ENCODE measurements around the gene SUPT20HL1.

- TF ChIP-seq IRF1 (CRISPR knock-in tag; IDR thresholded peaks at IDR 0.05), result no peak
- TF ChIP-seq, protein P1, sequence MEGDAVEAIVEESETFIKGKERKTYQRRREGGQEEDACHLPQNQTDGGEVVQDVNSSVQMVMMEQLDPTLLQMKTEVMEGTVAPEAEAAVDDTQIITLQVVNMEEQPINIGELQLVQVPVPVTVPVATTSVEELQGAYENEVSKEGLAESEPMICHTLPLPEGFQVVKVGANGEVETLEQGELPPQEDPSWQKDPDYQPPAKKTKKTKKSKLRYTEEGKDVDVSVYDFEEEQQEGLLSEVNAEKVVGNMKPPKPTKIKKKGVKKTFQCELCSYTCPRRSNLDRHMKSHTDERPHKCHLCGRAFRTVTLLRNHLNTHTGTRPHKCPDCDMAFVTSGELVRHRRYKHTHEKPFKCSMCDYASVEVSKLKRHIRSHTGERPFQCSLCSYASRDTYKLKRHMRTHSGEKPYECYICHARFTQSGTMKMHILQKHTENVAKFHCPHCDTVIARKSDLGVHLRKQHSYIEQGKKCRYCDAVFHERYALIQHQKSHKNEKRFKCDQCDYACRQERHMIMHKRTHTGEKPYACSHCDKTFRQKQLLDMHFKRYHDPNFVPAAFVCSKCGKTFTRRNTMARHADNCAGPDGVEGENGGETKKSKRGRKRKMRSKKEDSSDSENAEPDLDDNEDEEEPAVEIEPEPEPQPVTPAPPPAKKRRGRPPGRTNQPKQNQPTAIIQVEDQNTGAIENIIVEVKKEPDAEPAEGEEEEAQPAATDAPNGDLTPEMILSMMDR (IDR thresholded peaks at IDR 0.05), result no peak
- TF ChIP-seq MYBL2 (CRISPR knock-in tag; IDR thresholded peaks at IDR 0.05), result no peak
- TF ChIP-seq NR1H2 (CRISPR knock-in tag; IDR thresholded peaks at IDR 0.05), result no peak
- TF ChIP-seq ATF6 (CRISPR knock-in tag; IDR thresholded peaks at IDR 0.05), result no peak
Measured at GRCh38 chrX:24321741-24322395, 38.6 kb upstream of the SUPT20HL1 start.
